ENCODE data around the gene MACROD2. TPM values are rescaled to one million over a fixed set of nuclear protein-coding genes. Genes with fewer than 3 reads are reported as not detected.

MACROD2 gene
- total RNA-seq, 2 experiments from 2014 or later = not detected

DNA sequence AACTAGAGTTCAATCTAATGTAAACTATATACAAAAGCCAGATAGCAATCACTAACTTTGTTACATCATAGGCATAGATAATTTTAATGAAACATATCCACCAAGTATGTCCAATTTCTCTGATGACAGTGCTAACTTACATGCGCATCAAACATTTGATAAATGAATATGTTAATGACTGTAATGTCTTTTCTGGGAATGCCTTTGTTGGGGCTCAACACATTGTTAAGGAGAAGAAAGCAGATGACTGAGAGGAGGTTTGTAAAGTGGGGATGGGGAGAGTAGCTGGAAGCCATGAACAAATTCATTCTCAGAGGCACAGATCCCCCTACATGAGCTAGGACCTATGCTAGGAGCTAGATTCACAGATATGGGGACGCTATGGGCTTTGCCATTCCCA, 1627.9 kb downstream of the MACROD2 start:
- H3K9me3 Mint-ChIP-seq = peaks cover 18% of the 10 kb centered on the region
- H3K4me1 Mint-ChIP-seq = no peaks in the 10 kb centered on the region
- no peak for DNase-seq
- H3K27me3 Mint-ChIP-seq = no peaks in the 10 kb centered on the region
- H3K4me3 Mint-ChIP-seq = no peak overlapping the region
- no peaks in the 10 kb centered on the region for H3K36me3 Mint-ChIP-seq (ENCODE audit: low read depth)
- H3K27ac Mint-ChIP-seq = no peak overlapping the region
- ChIA-PET POLR2A (no interaction called here), CTCF (no interaction called here)

DNA sequence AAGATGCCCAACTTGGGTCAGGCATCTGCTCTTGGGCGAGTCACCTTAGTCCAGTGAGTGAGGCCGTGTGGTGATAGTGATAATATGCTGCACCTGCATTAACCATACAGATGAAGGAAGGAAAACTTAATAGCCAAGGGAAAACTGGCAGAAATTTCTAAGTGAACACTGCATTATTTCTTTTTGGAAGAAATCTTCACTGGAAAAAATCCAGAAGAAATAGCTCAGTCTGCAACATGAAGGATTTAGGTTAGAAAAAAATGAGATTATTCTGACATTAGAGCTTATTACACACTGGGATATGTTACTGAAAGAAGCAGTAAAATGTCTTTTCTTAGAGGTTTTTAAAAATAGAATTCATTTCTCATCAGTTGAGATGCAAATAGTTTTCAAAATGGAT, 1630.7 kb downstream of the MACROD2 start:
- Mint-ChIP-seq H3K27ac (no peak overlapping the region), H3K4me3 (no peak overlapping the region), H3K36me3 (ENCODE audit: low read depth) (no peaks in the 10 kb centered on the region), H3K4me1 (no peaks in the 10 kb centered on the region), H3K9me3 (peaks cover 20% of the 10 kb centered on the region), H3K27me3 (no peaks in the 10 kb centered on the region)
- no peak for DNase-seq
- ChIA-PET CTCF (no interaction called here), POLR2A (no interaction called here)

DNA sequence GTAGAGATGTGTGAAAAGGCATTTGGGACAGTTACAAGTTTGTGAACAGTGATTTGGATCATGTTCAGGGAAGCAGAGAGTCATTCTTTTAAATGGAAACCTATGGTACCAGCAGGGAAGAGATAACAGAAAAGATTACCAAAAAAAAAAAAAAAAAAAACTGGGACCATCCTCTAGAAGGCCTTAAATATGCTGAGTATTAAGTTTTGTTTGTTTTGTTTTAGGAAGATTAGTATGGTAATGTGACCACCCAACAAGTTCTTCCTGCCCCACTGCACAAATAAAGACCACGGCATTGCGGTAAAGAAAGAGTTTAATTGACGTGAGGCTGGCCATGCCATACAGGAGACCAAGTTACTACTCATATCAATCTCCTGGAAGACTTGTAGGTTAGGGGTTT, 1631.8 kb downstream of the MACROD2 start:
- Mint-ChIP-seq H3K9me3 (peaks cover 20% of the 10 kb centered on the region), H3K4me3 (no peak overlapping the region), H3K27me3 (no peaks in the 10 kb centered on the region), H3K4me1 (no peaks in the 10 kb centered on the region), H3K27ac (no peak overlapping the region), H3K36me3 (ENCODE audit: low read depth) (no peaks in the 10 kb centered on the region)
- CTCF ChIA-PET = no interaction called here
- no peak for DNase-seq
- POLR2A ChIA-PET = no interaction called here

DNA sequence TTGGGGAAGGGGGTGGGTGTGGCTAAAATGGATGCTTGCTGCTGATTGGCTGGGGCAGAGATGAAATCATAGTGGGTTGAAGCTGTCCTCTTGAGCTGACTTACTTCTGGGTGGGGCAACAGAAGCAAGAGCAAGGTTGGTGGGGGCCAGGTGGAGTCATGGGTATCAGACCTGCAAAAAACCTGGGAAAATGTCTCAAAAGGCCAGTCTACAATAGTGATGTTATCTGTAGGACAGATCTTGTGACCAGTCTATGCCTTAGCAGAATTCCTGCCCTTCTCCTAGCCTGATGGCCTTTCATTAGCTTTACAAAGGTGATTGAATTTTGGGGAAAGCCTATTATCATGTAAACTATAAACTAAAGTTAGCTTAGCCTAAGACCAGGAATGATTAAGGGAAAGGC, 1632.2 kb downstream of the MACROD2 start:
- ChIA-PET POLR2A (no interaction called here), CTCF (no interaction called here)
- no peak for DNase-seq
- Mint-ChIP-seq H3K9me3 (peaks cover 20% of the 10 kb centered on the region), H3K36me3 (ENCODE audit: low read depth) (no peaks in the 10 kb centered on the region), H3K4me1 (no peaks in the 10 kb centered on the region), H3K27me3 (no peaks in the 10 kb centered on the region), H3K4me3 (no peak overlapping the region), H3K27ac (no peak overlapping the region)

DNA sequence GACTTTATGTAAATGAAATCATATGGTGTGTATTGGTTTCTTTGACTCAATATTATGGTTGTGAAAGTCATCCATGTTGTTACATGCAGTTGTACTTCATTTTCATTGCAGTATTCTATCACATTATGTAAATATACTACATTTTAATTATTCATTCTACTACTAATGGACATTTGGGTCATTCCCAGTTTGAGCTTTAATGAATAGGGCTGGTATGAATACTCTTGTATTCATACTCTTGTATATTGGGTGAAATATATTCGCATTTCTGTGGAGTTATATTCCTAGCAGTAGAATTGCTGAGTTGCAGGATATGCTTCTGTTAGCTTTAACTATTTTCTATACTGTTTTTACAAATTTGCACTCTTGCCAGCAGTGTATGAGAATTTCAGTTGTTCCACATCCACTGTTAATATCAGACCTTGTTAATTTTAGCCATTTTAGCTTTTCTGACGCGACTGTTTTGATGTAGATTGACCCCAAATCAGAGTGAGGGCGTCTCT, 1633.6 kb downstream of the MACROD2 start:
- no peaks in the 10 kb centered on the region for H3K36me3 Mint-ChIP-seq (ENCODE audit: low read depth)
- H3K9me3 Mint-ChIP-seq = peaks cover 16% of the 10 kb centered on the region
- no peak overlapping the region for H3K27ac Mint-ChIP-seq
- no peak overlapping the region for H3K4me3 Mint-ChIP-seq
- no peak for DNase-seq
- CTCF ChIA-PET = no interaction called here
- H3K4me1 Mint-ChIP-seq = no peaks in the 10 kb centered on the region
- POLR2A ChIA-PET = no interaction called here
- H3K27me3 Mint-ChIP-seq = no peaks in the 10 kb centered on the region

DNA sequence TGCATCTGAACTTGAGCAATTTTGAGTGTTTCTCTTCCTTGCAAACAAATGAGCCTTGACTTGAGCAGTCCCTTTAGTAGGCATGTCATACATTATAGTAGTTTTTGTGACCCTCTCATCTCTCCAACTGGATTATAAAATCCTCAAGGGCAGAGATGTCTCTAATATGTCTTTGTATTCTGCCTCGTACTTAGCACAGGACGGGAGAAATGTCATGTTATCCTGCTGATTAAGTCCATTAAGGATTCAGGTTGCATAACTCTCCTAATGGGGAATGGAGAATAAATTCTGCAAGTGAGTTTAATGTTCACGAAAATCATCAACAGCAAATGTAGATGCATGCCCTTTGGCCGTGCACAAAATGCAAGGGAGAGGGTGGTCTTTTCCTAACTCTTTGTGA, 1635.0 kb downstream of the MACROD2 start:
- H3K4me1 Mint-ChIP-seq = no peaks in the 10 kb centered on the region
- CTCF ChIA-PET = no interaction called here
- POLR2A ChIA-PET = no interaction called here

DNA sequence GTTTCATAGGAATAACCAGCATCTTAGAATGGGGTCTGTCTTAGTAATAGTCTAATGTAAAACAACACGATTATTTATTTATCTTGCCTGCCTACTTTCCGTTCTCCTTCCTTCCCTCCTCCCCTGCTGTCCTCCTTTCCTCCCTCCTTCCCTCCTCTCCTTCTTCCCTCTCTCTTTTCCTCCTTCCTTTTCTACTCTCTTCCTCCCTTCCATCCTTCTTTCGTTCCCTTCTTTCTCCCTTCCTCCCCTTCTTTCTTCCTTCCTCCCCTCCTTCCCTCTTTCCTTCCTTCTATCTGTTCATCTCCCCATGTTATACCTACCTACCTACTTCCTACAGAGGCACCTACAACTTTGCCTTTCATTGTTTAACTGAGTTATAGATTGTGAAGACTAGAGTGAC, 1637.4 kb downstream of the MACROD2 start:
- H3K36me3 Mint-ChIP-seq (ENCODE audit: low read depth) = no peaks in the 10 kb centered on the region
- CTCF ChIA-PET = no interaction called here
- no peak overlapping the region for H3K27ac Mint-ChIP-seq
- no peaks in the 10 kb centered on the region for H3K4me1 Mint-ChIP-seq
- no peaks in the 10 kb centered on the region for H3K27me3 Mint-ChIP-seq
- no peak overlapping the region for H3K4me3 Mint-ChIP-seq
- peaks cover 14% of the 10 kb centered on the region for H3K9me3 Mint-ChIP-seq
- DNase-seq = no peak
- POLR2A ChIA-PET = no interaction called here

More for the DNA sequence above, 1635.0 kb downstream of the MACROD2 start:
- no peak for DNase-seq
- Mint-ChIP-seq H3K36me3 (ENCODE audit: low read depth) (no peaks in the 10 kb centered on the region), H3K27me3 (no peaks in the 10 kb centered on the region), H3K9me3 (peaks cover 16% of the 10 kb centered on the region), H3K27ac (no peak overlapping the region), H3K4me3 (no peak overlapping the region)

DNA sequence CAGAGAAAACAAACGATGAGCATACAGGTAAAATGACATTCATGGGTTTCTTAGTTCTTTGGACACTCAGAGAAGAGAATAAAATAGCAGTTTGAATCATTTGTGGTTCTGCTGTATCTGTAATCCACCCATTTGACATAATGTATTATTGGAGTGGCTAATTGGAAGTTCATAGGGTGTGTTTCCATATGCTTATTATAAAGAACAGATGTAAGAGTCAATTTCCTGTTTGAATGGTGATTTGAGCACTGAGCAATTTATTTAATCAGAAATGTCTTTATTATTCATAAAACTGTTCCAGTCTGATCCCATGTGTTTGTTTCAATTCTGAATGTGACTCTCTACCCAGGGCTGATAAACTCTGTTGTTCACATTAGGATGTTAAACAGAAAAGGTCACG, 1638.8 kb downstream of the MACROD2 start:
- CTCF ChIA-PET = no interaction called here

DNA sequence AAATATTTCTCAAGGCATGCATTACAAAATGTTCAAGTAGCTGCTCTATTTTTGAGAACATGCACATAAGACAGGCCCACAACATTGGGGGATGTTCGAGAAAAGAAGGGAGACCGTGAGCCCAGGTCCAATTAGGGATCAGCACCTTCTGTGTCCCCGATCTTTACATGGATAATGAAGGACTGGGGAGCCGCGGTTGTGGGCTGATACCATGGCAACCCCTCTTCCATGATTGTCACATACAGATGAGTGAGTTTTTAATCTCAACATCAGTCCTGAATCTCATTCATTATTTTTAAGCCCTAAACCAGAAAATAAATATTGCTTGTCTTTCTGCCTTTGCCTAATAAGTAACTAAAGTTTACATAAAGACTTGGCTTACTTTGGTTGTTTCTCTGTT, 1642.2 kb downstream of the MACROD2 start:
- H3K27ac Mint-ChIP-seq = no peak overlapping the region
- no peak for DNase-seq
- peaks cover 3% of the 10 kb centered on the region for H3K9me3 Mint-ChIP-seq
- ChIA-PET CTCF (interaction anchor here (1.2 kb wide), 1 partner anchor 16 kb away, joined by 3 read pairs; no protein-coding TSS in a partner anchor), POLR2A (no interaction called here)
- H3K27me3 Mint-ChIP-seq = no peaks in the 10 kb centered on the region
- no peaks in the 10 kb centered on the region for H3K36me3 Mint-ChIP-seq (ENCODE audit: low read depth)
- no peak overlapping the region for H3K4me3 Mint-ChIP-seq
- H3K4me1 Mint-ChIP-seq = no peaks in the 10 kb centered on the region

More for the DNA sequence above, 1638.8 kb downstream of the MACROD2 start:
- no peak for DNase-seq
- H3K27me3 Mint-ChIP-seq = no peaks in the 10 kb centered on the region
- H3K4me1 Mint-ChIP-seq = no peaks in the 10 kb centered on the region
- H3K9me3 Mint-ChIP-seq = peaks cover 12% of the 10 kb centered on the region
- H3K36me3 Mint-ChIP-seq (ENCODE audit: low read depth) = no peaks in the 10 kb centered on the region
- POLR2A ChIA-PET = no interaction called here
- no peak overlapping the region for H3K27ac Mint-ChIP-seq
- no peak overlapping the region for H3K4me3 Mint-ChIP-seq

DNA sequence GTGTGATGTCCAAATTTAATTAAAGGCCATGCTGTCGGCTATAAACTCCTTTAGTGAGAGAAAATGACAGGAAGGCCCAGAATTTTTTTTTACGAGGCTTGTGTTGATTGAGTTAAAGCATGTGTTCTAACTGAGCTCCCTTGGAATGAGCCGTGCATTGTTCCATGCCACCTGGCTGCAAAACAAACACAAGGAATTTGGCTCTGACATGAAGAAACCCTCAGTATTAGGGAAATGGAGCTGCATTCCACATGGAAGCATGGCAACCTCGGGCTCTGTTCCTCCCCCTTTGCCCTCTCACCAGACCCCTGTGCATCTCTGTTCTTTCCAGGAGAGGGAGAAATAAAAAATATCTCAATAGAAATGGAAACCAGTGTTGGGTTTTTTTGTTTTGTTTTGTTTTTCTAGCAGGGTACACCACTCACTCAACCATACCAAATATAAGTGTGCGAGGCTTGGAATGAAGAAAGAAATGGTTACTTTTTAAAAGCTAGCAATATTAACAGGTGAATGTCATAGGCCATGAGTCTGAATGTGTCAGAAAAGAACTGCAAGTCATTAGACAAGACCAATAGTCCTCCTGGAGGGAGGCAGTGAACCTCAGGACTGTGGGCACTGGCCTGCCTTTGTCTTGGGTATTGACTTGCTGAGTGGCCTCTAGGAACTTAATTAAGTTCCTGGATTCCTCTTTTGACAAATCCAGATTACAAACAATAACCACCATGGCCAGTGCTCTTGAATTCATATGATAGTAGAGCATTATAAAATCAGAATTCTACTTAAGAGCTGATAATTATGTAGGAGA, 1642.8 kb downstream of the MACROD2 start:
- DNase-seq = no peak
- POLR2A ChIA-PET = no interaction called here
- Mint-ChIP-seq H3K9me3 (peaks cover 4% of the 10 kb centered on the region), H3K27ac (no peak overlapping the region), H3K4me1 (no peaks in the 10 kb centered on the region), H3K4me3 (no peak overlapping the region), H3K27me3 (no peaks in the 10 kb centered on the region), H3K36me3 (ENCODE audit: low read depth) (no peaks in the 10 kb centered on the region)
- CTCF ChIA-PET = no interaction called here

DNA sequence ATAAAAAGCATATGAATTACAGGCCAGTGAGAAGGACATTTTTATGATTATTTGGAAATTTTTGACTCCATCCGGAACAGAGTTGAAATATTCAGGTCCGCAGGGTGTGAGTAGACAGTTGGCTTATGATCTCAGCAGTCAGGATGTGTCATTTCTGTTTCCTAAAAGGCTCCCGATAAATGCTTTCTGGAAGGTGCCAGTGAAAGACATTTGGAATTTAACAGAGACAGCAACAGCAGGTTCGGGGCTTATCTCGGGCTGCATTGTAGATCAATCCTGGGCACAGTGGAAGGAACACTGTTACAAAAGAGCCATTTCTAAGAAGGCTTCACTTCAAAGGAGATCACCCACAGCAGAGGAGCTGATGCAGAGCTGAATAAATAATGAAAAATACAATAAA, 1643.5 kb downstream of the MACROD2 start:
- Mint-ChIP-seq H3K36me3 (ENCODE audit: low read depth) (no peaks in the 10 kb centered on the region), H3K27ac (no peak overlapping the region), H3K4me1 (no peaks in the 10 kb centered on the region), H3K4me3 (no peak overlapping the region), H3K9me3 (peaks cover 5% of the 10 kb centered on the region), H3K27me3 (no peaks in the 10 kb centered on the region)
- ChIA-PET CTCF (no interaction called here), POLR2A (no interaction called here)
- no peak for DNase-seq

DNA sequence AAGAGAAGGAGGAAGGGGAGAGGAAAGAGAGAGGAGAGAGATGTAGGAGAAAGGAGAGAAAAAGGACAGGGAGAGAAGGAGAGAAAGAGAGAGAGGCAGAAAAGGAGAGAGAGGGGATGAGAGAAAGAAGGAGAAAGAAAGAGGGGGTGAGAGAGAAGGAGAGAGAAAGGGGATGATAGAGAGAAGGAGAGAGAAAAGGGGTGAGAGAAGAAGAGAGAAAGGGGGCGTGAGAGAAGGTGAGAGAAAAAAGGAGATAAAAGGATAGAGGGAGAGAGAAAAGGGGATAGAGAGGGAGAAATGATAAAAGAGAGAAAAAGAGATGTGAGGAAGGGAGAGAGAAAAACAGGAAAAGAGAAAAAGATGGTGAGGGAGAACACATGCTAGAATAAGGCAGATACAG, 1644.5 kb downstream of the MACROD2 start:
- no peaks in the 10 kb centered on the region for H3K27me3 Mint-ChIP-seq
- DNase-seq = no peak
- no peak overlapping the region for H3K4me3 Mint-ChIP-seq
- H3K27ac Mint-ChIP-seq = no peak overlapping the region
- no peaks in the 10 kb centered on the region for H3K36me3 Mint-ChIP-seq (ENCODE audit: low read depth)
- ChIA-PET CTCF (no interaction called here), POLR2A (no interaction called here)
- H3K4me1 Mint-ChIP-seq = no peaks in the 10 kb centered on the region
- H3K9me3 Mint-ChIP-seq = peaks cover 5% of the 10 kb centered on the region

DNA sequence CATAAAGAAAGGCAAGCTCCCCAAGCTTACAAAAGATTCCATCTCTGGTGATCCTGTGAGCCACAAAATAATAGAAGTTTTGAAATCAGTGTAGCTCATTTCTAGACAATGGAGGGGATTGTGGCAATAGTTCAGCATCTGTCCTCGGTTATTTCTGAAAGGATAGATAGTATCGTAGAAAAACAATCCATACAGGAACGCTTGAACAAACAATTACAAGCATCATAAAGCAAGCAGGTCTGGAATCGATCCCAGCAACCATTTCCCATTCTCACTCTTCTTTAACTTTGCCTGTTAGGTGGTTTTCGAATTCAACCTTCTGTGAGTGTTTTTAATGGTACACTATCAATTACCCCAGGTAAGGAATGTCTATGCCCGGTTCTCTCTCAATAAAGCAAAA, 1646.8 kb downstream of the MACROD2 start:
- Mint-ChIP-seq H3K4me1 (no peaks in the 10 kb centered on the region), H3K36me3 (ENCODE audit: low read depth) (no peaks in the 10 kb centered on the region), H3K27me3 (no peaks in the 10 kb centered on the region), H3K4me3 (no peak overlapping the region), H3K9me3 (peaks cover 9% of the 10 kb centered on the region), H3K27ac (no peak overlapping the region)
- DNase-seq = no peak
- POLR2A ChIA-PET = no interaction called here
- CTCF ChIA-PET = no interaction called here

DNA sequence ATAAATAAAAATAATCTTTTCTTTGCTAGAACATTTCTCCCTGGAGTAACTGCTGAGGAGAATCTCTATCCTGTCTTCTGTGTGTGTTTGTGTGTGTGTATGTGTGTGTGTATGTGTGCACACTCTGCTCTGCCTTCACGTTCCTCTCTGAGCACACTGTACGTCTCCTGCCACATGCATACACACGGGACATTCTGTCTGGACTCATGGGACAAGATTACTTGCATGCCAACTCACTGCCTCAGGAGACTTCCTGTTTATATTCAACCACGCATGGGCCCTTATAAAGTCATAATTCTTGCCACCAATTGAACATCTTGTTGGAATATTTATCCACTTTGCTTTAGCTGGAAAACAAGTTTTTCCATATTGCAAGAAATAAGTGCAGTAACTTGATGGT, 1647.4 kb downstream of the MACROD2 start:
- no peaks in the 10 kb centered on the region for H3K36me3 Mint-ChIP-seq (ENCODE audit: low read depth)
- ChIA-PET POLR2A (no interaction called here), CTCF (no interaction called here)
- H3K4me1 Mint-ChIP-seq = no peaks in the 10 kb centered on the region
- no peak overlapping the region for H3K4me3 Mint-ChIP-seq
- DNase-seq = no peak
- peaks cover 9% of the 10 kb centered on the region for H3K9me3 Mint-ChIP-seq
- no peaks in the 10 kb centered on the region for H3K27me3 Mint-ChIP-seq
- H3K27ac Mint-ChIP-seq = no peak overlapping the region

Data from activated CD4-positive, alpha-beta memory T cell treated with anti-CD3 and anti-CD28 coated beads, Interleukin-2, amount 10 ng/mL, durations not matched to agents 7 days and 5 days (primary cell).